Right atrium auricular region (tissue), 2 donors: ENCODE results near the gene CDK8. TPM values are rescaled to one million over a fixed set of nuclear protein-coding genes. Genes with fewer than 3 reads are reported as not detected.

Experiments used
- DNase-seq: peaks from one replicate; pipeline ENCODE4 v3.0.0-alpha.2; 2019; ENCODE audit warnings: low spot score
- H3K27ac ChIP-seq, 2 donors: fragments of 200-600 bp; sonication (generic); 1 replicate in 1 of 2; 2 replicates in 1 of 2; pipeline ENCODE4 v1.5.1; 2016 to 2019
- H3K27me3 ChIP-seq, 2 donors: fragments of 200-600 bp; sonication (generic); one replicate each; pipeline versions ENCODE4 v1.5.1 to v1.6.0; 2017 to 2019
- H3K36me3 ChIP-seq: fragments of 200-600 bp; sonication (generic); one replicate; pipeline ENCODE4 v1.5.1; 2016
- H3K4me1 ChIP-seq, 2 donors: fragments of 200-600 bp; sonication (generic); one replicate each; pipeline versions ENCODE4 v1.5.1 to v1.6.0; 2017 to 2019
- H3K4me3 ChIP-seq, 2 donors: fragments of 200-600 bp; sonication (generic); 1 replicate in 1 of 2; 2 replicates in 1 of 2; pipeline ENCODE4 v1.5.1; 2017 to 2019; ENCODE audit warnings: mild to moderate bottlenecking in 1 of 2, moderate library complexity in 1 of 2
- H3K9me3 ChIP-seq, 2 donors: fragments of 200-600 bp; sonication (generic); one replicate each; pipeline ENCODE4 v1.5.1; 2019
- CTCF ChIP-seq, 2 donors: fragments of 200-600 bp; sonication (generic); IDR thresholded peaks; one replicate each; pipeline ENCODE4 v1.5.1; 2019; ENCODE audit warnings: antibody characterized with exemption in 2 of 2
- total RNA-seq, 2 donors: library from RNA; depleted of rRNA; stranded (reverse); fragments of >200 nt; gene quantifications; one replicate each; pipeline ENCODE4 v1.1.0, GENCODE V29; 2016

The CDK8 gene
- total RNA-seq, 2 donors from 2014 or later = 8.6 to 10.4 TPM

GRCh38 chr13:26406791-26407190, 152.9 kb downstream of the CDK8 start:
- Histone ChIP-seq H3K9me3 (no peaks in the 10 kb centered on the region), H3K4me3 (no peak overlapping the region), H3K36me3 (peaks cover 36% of the 10 kb centered on the region), H3K4me1 (no peaks in the 10 kb centered on the region), H3K27me3 (no peaks in the 10 kb centered on the region), H3K27ac (no peak overlapping the region)
- TF ChIP-seq CTCF (IDR thresholded peaks at IDR 0.05) = no peak
- no peak for DNase-seq

GRCh38 chr13:26411206-26411605, 157.3 kb downstream of the CDK8 start:
- TF ChIP-seq CTCF (IDR thresholded peaks at IDR 0.05) = no peak
- Histone ChIP-seq H3K9me3 (peaks cover 0 to 8% of the 10 kb centered on the region in 2 donors), H3K36me3 (peaks cover 8% of the 10 kb centered on the region), H3K4me1 (no peaks in the 10 kb centered on the region), H3K27me3 (no peaks in the 10 kb centered on the region), H3K4me3 (no peak overlapping the region), H3K27ac (no peak overlapping the region)
- DNase-seq = no peak

DNA sequence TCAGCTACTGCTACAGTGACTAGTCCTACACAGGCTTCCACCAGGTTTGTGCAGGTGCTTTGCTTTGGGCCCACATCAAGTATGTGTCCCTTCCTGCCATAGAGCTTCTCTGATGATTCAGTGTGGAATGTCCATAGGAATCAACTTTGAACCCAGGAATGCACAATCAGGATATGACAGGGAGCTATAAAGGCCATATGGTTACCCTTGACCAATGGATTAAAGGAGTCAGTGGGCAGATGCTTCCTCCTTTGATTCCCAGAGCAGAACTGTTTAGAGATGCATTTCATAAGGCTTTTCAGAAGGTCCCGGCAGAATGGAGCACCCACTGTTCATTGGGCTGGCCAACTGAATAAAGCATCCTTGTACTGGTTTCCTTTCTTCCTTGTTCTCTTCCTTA, 158.3 kb downstream of the CDK8 start:
- no peak for DNase-seq
- no peak overlapping the region for H3K4me3 ChIP-seq
- TF ChIP-seq CTCF (IDR thresholded peaks at IDR 0.05) = no peak
- H3K36me3 ChIP-seq = no peaks in the 10 kb centered on the region
- H3K9me3 ChIP-seq = peaks cover 0 to 8% of the 10 kb centered on the region in 2 donors
- H3K4me1 ChIP-seq = no peaks in the 10 kb centered on the region
- no peak overlapping the region for H3K27ac ChIP-seq
- H3K27me3 ChIP-seq = no peaks in the 10 kb centered on the region

- DNase-seq = no peak
- no peaks in the 10 kb centered on the region for H3K27me3 ChIP-seq
- H3K4me1 ChIP-seq = no peaks in the 10 kb centered on the region
- no peak overlapping the region for H3K27ac ChIP-seq
- no peaks in the 10 kb centered on the region for H3K36me3 ChIP-seq
- H3K4me3 ChIP-seq = no peak overlapping the region
- no peak for TF ChIP-seq CTCF (IDR thresholded peaks at IDR 0.05)
- peaks cover 0 to 8% of the 10 kb centered on the region in 2 donors for H3K9me3 ChIP-seq
Measured at GRCh38 chr13:26412936-26413716, 159.2 kb downstream of the CDK8 start.

GRCh38 chr13:26420282-26420960, 166.5 kb downstream of the CDK8 start:
- H3K4me3 ChIP-seq = no peak overlapping the region
- no peak overlapping the region for H3K27ac ChIP-seq
- no peaks in the 10 kb centered on the region for H3K9me3 ChIP-seq
- DNase-seq = no peak
- no peak for TF ChIP-seq CTCF (IDR thresholded peaks at IDR 0.05)
- H3K36me3 ChIP-seq = no peaks in the 10 kb centered on the region
- no peaks in the 10 kb centered on the region for H3K27me3 ChIP-seq
- H3K4me1 ChIP-seq = peaks cover 0 to 15% of the 10 kb centered on the region in 2 donors
